ENCODE data around the gene FNDC11.
"Not testable (repeated sequence)": the region's sequence is repeated elsewhere in the genome, so short reads cannot be mapped to it uniquely, and the experiment has no call there.

DNA sequence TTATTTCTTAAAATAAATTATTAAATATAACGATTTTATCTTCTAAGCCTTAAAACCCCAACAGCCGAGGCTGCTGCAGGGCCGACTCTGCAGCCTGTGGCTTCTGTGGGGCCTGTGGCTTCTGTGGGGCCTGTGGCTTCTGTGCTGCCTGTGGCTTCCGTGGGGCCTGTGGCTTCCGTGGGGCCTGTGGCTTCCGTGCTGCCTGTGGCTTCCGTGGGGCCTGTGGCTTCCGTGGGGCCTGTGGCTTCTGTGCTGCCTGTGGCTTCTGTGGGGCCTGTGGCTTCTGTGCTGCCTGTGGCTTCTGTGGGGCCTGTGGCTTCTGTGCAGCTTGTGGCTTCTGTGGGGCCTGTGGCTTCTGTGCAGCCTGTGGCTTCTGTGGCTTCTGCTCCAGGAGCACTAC, 47.7 kb downstream of the FNDC11 start:
- not testable (repeated sequence) for TF ChIP-seq POLR2A (IDR thresholded peaks at IDR 0.05)
- TF ChIP-seq, protein P1, sequence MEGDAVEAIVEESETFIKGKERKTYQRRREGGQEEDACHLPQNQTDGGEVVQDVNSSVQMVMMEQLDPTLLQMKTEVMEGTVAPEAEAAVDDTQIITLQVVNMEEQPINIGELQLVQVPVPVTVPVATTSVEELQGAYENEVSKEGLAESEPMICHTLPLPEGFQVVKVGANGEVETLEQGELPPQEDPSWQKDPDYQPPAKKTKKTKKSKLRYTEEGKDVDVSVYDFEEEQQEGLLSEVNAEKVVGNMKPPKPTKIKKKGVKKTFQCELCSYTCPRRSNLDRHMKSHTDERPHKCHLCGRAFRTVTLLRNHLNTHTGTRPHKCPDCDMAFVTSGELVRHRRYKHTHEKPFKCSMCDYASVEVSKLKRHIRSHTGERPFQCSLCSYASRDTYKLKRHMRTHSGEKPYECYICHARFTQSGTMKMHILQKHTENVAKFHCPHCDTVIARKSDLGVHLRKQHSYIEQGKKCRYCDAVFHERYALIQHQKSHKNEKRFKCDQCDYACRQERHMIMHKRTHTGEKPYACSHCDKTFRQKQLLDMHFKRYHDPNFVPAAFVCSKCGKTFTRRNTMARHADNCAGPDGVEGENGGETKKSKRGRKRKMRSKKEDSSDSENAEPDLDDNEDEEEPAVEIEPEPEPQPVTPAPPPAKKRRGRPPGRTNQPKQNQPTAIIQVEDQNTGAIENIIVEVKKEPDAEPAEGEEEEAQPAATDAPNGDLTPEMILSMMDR (IDR thresholded peaks at IDR 0.05 in 8 of 11, conservative IDR thresholded peaks at IDR 0.05 in 3 of 11): not testable (repeated sequence)
